ENCODE measurements around the gene PCDHA7.

- TF ChIP-seq CTCF (IDR thresholded peaks at IDR 0.05; ENCODE audit: insufficient read depth, low read length, poor library complexity, severe bottlenecking) (no peak), EZH2phosphoT487 (conservative IDR thresholded peaks at IDR 0.05; ENCODE audit: low read length) (no peak)
Measured at GRCh38 chr5:140821375-140822280, 12.4 kb upstream of the PCDHA7 start, which contains the start of gene PCDHA5.

Measured in SU-DHL-6 (cell line).